ENCODE data around the gene TARBP1.
"Not testable (repeated sequence)": the region's sequence is repeated elsewhere in the genome, so short reads cannot be mapped to it uniquely, and the experiment has no call there.

The TARBP1 gene

DNA sequence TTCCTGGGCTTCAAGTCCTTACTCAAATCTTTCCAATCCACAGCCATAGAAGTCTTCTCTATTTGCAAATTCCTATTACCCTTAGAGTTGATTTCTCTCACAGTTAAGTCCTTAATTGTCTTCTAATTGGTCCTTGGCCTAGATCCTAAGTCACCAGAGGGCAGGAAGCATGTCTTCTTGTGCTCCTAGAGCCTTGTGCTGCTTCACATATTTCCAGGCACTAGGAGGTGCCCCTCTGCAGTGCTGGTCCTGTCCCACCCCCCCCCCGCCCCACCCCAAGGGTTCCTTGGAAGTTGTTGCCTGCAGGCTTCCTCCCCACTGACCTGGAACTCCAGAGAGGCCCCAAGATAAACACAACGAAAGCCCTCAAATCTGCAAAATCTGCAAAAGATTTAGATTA is 28.1 kb upstream of the TARBP1 start:
- DNase-seq (ENCODE audit: low spot score) (no peak), FAIRE-seq (no peak)

DNA sequence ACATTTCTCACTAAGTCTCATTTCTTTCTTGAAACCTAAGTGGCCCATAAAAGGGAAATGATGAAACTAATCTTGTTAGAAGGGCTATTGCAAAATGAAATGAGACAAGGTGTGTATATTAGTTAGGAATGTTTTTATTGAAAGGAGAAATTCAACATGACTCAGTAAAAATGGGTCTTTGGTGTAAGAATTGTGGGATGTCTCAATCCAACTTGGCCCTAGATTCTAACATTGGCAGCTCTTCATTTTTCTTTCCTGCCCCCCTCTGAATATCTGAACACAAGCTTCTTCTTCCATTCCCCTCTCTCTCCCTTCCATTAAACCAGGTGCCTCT is 26.8 kb upstream of the TARBP1 start:
- DNase-seq (ENCODE audit: low spot score) = no peak
- no peak for FAIRE-seq

DNA sequence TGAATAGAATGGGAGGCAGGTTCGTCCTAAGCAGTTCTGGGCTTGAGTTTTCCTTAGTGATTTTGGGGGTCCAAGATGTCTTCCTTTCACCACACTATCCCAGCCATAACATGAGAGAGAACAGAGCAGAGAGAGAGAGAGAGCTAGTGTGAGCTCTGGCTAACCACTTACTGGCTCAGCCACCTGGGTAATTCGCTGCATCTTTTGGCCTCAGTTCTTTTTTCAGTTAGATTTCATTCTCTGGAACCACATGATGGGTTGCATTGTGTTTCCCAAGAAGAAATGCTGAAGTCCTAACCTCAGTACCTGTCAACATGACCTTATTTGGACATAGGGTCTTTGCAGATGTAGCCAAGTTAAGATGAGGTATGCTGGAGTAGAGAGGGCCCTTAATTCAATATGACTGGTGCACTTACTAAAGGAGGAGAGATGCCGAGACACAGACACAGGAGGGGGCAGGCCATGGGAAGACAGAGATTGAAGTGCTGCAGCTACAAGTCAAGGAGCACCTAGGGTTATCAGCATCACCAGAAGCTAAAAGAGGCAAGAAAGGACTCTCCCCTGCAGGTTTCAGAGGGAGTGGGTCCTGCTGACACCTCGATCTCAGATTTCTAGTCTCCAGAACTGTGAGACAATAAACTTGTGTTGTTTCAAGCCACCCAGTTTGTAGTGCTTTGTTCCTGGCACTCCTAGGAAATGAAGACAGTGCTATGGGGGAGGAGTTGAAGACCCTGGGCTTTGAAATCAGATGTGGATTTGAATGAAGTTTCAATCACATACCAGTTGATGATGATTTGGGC is 26.2 kb upstream of the TARBP1 start:
- no peak for FAIRE-seq
- no peak for DNase-seq (ENCODE audit: low spot score)

DNA sequence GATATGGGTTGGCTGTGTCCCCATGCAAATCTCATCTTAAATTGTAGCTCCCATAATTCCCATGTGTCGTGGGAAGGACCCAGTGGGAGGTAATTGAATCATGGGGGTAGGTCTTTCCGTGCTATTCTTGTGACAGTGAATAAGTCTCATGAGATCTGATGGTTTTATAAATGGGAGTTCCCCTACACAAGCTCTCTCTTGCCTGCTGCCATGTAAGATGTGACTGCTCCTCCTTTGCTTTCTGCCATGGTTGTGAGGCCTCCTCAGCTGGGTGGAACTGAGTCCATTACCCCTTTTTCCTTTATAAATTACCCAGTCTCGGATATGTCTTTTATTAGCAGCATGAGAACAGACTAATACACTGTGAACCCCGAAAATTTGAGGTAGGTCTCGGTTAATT is 25.3 kb upstream of the TARBP1 start:
- FAIRE-seq; DNase-seq (ENCODE audit: low spot score): not testable (repeated sequence)

DNA sequence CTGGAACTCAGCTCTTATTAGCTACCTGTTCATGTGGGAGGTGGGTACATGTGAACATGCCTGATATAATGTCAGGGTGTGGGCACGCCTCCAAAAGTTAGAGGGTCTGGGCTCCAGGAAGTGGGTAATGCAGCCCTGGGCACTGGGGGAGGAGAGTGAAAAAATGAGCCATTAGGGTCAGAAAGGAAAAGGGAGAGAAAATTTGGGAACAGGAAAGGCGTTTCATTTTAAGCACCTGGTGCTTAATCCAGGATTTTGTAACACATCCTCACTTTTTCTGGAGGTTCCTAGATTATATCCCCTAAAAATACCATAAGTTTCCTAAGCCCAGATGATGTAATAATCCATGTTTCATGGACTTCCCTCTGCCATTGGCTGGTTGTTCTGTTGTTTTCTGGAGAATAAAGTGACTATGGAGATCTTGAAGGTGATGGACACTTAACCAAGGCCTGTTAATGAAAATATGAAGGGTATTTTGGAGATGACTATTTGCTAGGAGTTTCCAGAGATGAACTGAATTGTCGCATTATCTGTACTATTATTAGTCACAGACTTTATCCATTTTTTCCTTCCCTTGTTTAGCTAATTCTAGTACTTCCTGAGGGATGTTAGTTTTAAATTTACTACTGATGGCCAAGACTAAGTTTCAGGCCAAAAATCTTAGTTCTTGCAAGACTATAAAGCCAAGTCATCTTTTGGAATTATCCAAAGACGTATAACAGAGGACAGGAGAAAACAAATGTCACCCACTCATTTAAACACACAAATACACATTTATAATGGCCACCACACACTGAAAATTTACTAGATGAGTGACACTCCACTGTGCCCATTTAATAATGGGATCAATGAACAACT is 24.4 kb upstream of the TARBP1 start:
- FAIRE-seq (no peak), DNase-seq (ENCODE audit: low spot score) (no peak)

DNA sequence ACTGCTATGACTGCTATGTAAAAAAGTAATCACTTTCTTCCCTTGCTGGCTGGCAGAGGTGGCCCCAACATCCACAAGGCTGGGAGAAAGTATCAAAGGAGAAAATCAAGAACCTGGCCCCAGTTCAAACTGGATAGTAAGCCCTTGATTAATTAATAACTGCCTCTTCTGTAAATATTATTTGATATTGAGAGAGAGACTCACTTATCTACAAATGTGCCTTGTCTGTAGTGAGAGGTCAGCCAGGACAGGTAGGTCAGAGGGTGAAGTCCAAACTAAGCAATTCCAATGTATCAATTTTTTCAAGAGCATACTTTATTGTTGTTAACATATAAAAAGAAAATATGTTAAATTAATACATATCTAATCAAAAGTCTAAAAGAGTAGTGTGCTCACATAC is 23.8 kb upstream of the TARBP1 start:
- no peak for DNase-seq (ENCODE audit: low spot score)
- no peak for FAIRE-seq

DNA sequence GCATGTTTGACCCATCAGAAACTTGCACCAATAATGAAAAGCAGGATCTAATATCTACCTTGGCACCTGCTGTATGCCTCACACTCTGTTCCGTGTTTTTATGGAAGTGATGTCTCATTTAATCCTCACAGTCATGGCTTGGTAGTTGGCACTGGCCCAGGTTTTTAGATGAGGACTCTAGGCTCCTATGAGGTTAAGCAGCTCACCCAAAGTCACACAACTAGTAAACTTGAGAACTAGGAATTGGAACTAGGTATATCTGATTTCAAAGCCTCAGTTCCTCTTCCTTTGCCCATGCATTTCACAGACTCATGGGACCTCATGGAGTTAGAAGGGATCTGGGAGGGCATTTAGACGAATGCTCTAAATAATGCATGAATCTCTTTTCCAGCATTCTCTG is 21.3 kb upstream of the TARBP1 start:
- DNase-seq (ENCODE audit: low spot score) (no peak), FAIRE-seq (no peak)

DNA sequence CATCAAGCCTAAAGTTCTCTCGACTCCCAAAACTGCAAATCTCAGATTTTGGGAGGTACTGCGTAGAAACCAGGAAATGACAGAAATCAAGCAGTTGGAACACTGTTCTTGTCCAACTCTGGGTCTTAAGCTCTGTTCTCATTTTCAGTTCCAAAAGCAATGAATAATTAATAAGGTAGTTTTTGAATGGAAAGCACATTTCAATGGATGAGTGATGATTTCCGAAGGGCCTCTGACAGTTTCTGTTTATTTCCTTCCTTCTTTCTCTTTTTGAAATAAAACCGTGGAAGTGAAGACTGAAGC is 20.9 kb upstream of the TARBP1 start:
- DNase-seq (ENCODE audit: low spot score) = no peak
- FAIRE-seq = no peak

DNA sequence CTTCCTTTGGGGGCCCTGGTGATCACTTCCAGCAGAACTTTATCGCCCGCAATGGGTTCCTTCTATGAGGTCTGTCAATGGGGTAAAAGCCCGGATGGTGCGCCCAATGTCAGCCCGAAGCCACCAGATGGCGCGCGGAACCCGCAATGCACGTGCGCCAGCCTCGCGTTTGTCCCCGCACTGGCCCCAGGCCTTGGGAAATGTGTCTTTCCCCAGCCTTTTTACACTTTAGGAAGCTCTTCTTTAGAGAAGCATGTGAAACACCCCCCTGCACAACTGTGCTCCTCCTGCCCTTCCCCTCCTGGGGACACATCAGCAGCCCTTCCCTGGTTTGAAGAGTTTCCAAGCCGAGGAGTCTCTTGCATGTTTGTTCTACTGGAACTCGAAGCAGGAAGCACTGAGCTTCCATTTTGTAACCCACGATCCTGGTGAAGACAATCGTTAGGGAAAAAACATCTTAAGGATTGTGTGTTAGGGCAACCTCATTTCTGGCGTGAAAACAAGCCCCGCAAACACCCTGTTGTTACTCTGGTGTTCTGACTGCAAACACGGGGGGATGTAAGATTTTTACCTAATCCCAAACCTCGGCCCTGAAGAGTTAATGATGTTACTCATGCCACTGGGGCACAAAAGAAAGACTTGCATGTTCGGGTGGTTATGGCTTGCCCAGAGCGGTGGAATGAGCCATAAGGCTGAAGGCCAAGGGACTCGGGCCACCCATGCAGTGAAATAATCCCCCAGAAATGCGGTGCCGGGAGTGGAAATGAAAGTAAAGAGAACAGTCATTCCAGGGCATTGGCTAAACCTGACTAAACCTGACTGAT is 20.4 kb upstream of the TARBP1 start:
- DNase-seq (ENCODE audit: low spot score) (peak; percentile 70), FAIRE-seq (no peak)

DNA sequence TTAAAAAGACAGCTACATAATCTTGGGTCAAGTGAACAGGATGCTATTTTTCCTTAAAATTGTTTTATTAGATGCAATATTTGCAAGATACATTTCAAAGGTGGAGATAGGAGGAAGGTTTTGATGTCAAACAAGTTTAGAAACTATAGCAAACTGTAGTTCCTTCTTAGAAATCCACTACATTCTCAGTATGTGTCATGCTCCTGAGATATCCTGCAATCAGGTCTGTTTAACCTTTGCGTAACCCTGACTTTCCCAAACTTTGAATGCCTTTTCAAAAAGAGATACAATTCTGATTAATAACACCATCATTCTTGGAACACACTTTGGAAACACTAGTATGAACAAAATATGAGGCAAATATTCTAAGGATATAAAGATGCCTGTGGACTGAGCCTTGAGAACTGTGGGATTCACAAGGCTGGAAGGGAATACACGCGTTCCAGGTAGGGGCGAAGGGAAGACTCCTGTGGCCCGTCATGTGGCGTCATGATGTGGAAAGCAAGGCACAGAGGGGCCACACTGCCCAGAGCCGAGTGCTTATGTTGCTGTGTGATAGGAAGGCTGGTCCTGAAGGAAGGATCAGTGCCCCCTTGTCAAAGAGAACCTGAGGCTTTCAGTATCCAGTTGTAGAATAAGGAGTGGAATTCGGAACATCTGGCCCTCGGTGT is 19.6 kb upstream of the TARBP1 start:
- FAIRE-seq (no peak), DNase-seq (ENCODE audit: low spot score) (no peak)

DNA sequence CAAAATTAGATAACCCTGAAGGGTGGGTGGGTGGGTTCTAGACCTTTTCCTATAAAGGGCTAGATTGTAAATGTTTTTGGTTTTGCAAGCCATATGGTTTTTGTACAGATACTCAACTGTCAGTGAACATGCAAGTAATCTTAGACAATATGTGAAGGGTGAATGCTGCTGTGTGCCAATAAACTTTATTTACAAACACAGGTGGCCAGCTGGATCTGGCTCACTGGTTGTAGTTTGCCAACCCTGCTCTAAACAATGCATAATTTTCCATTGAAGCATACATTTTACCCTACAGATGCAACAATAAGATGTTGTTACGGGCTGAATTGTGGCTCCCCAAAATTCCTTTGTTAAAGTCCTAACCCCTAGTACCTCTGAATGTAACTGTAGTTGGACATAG is 18.6 kb upstream of the TARBP1 start:
- no peak for FAIRE-seq
- no peak for DNase-seq (ENCODE audit: low spot score)

DNA sequence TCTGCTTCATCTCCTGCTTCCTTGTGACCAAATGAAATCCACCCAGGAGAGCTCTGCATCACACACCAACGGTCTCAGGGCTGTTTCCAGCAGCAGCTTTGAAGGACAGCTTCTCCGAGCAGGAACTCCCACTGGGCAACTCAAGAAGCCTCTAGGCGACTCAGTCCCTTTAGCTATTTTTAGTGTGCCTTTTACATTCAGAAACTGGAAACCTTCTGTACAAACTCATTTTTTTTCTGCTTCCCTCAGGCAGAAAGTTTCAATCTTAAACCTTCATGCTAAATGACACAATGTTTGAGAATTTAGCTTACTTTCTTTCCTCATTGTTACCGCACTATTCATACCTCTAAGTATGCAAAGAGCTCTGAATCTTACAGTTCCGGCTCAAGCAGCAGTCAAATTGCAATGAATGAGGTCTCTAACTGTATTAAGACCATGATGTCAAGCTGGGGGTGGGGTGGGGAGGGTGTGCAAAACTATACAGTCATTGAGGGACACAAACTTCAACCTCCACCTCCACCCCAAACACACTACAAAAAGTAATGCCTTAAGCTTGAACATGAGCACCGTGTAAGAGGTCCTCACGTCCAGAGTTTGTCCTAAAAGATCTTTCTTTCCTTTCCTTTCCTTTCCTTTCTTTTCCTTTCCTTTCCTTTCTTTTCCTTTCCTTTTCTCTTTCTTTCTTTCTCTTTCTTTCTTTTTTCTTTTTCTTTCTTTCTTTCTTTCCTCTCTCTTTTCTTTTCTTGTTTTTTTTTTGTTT is 16.4 kb upstream of the TARBP1 start:
- DNase-seq (ENCODE audit: low spot score) (peak; percentile 86), FAIRE-seq (peak; percentile 48)

DNA sequence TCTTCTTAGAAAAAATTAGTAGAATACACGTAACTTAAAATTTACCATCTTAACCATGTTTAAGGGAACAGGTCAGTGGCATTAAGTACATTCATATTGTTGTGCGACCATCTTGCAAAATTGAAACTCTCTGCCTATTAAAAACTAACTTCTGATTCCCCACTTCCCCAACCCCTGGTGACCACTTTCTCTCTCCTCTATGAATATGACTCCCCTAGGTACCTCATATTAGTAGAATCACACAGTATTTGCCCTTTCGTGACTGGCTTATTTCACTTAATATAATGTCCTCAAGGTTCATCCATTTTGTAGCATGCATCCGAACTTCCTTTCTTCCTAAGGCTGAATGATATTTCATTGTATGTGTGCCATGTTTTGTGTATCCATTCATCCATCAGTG is 15.1 kb upstream of the TARBP1 start:
- FAIRE-seq (no peak), DNase-seq (ENCODE audit: low spot score) (no peak)

DNA sequence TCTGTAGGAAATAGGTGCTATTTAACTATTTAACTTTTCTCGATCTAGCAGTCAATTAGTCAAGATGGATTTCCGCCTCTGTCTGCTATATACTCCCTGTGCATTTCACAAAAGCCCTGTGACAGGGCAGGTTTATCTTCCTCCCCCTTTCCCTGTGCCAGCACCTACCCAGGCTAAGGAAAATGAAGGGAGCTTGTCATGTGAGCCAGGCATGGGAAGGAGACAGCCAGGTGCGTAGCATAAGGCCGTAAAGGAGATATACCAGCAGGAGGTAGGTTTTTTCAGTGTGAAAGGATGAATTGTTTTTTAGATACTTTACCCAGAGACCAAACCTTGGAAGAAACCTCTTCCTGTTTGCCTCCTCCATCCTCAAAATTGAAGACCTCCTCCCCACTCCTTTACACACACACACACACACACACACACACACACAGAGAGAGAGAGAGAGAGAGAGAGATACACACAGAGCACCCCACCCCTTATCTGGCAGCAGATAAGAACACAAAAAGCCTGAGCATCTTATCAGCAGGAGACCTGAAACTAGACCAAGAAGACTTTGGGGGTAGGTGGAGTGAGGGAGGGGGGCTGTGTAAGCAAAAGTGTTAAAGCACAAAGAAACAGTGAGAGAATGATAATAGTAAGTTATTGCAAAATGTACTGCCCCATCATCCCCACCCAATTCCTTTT is 12.0 kb upstream of the TARBP1 start:
- DNase-seq (ENCODE audit: low spot score) (no peak), FAIRE-seq (no peak)

DNA sequence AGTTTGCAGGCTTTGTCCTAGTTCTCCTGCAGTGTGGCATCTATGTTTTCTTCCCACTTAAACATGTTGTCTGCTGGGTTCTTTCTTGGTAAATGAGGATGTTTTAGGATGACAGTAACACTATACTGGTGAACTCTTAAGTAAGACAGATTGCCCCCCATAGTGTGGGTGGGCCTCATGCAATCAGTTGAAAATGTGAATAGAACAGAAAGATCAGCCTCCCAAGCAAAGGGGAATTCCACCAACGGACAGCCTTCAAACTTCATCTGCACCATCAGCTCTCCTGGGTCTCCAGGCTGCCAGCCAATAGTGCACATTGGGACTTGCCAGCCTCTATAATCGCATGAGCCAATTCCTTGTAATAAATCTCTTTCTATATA is 10.7 kb upstream of the TARBP1 start:
- DNase-seq (ENCODE audit: low spot score) (no peak), FAIRE-seq (no peak)

DNA sequence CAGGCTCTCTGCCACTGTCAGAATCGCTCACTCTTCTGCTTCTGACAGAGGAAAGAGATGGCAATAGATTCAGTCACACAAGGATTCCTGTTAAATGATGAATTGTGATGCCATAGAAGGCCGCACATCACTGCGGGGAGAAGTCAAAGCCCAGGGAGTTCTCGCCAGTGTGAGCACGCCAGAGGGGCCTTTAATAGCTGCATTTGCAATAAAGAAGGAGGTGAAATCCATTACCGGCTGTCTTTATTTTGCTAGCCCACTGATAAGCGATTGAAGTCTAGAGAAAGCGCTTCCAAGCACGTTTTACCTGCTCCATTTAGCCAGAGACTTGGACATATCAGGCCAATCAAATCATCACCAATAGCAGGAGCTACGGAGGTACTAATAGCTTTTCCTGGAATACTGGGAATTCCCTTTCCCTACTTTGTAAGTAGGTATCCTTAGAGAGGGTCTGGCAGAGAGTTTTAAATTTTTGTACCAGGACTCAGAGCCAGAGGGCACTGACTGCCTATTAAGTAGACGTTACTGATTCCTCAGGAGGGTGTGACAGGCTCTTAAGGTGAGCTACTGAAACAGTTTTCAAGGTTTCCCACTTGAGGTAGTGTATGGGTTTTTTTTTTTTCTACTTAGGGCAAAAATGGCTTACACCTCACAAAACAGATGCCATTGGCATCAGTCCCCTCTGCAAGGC is 10.2 kb upstream of the TARBP1 start:
- no peak for DNase-seq (ENCODE audit: low spot score)
- FAIRE-seq = no peak

DNA sequence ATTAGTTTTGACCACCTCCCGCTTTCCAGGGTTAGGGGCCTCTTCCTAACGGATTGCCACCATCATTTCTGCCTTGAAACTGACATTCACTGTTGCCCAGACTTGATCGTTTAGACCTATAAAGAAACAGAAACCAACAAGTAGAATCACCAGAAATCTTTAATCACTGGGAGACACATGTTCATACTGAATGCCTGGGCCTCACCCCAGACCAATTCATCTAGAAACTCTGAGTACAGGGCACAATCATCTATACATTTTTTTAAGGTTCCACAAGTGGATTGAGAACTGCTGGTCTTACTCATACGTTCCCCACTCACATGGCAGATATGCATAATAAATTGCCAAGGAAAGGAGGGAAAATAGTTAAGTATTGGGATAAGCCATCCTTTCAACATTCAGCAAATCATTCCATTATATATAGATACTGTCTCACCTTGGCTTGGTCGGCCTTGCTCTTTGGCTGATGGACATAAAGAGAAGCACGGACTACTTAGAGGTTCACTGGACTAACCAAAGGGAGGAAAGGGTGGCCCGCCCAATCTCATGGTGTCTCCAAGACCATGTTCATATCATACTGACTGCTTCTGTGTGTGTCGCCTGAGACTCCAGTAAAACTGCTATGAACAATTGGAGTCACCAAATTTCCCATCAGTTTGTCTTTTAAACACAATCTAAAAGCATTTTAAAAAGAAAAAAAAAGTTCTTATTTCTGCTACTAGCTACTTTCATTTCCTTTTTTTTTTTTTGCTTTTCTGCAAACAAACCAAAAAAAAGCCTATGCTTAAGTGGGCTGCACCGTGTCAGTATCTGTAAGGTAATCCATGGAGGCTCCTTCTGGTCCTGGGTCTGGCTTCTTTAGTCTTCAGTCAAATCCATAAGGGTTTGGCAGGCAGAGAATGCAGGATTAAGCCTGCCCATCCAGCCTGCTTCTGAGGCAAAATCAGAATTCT is 9.4 kb upstream of the TARBP1 start:
- no peak for FAIRE-seq

More for the DNA sequence above, 9.4 kb upstream of the TARBP1 start:
- DNase-seq (ENCODE audit: low spot score) = no peak
